G401 (cell line): ENCODE measurements around the gene CFAP99. TPM values are rescaled to one million over a fixed set of nuclear protein-coding genes. Genes with fewer than 3 reads are reported as not detected.
"Not testable (repeated sequence)": the region's sequence is repeated elsewhere in the genome, so short reads cannot be mapped to it uniquely, and the experiment has no call there.

Experiments used
- DNase-seq: peaks from one replicate; pipeline ENCODE4 v3.0.0-alpha.2; 2015; ENCODE audit warnings: low spot score
- in situ Hi-C: cut with HindIII; loops from 2 replicates; pipeline ENCODE4 v1.10.0; 2016; ENCODE audit warnings: low sequenced_read_pairs, mixed read lengths
- total RNA-seq: library from RNA; depleted of rRNA; stranded (reverse); fragments of >200 nt; shearing (Covaris generic); gene quantifications from 2 replicates; pipeline ENCODE4 v1.2.3, GENCODE V29; 2014

CFAP99 gene
- total RNA-seq, 1 experiment from 2014 or later: not detected

DNA sequence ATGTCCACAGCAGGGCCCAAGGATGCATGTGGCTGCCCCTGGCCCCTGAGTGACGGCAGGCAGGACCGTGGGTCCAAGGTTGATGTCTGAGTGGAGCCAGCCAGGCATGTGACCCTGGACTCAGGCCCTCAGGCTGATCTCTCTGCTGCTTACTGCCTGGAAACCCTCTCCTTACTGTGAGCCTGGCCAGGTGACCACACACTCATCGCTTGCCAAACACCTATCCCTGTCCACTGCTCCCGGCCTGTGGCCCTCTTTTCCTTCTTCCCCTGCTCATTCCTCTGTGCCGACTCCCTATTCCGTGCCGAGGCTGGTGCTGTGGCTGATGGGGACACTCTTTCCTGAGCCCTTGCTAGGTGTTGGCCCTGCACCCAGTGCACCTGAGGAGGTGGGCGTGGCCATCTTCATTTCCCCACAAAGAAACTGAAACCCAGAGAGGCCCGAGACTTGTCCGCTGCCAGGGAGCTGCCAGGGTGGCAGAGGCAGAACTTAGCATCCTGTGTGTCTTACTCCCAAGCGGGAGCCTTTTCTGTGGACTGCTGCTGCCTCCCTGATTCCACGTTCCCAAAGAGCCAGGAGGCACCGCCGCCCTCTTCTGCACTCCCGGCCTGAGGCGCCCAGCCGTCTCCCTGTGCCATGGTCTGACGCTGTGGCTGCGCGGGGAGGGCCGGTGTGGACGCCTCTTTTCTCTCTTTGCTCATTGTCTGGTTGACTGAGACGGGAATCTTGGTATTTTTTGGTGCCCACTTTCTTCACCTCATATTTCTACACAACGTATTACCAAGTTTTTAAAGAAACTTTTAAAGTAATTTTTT lies 38.9 kb downstream of the CFAP99 start:
- in situ Hi-C loops: loop anchor here (10.0 kb wide), 1 partner anchor 213 kb away; the partner anchor contains the start of genes HAUS3 and POLN
- DNase-seq: no peak

DNA sequence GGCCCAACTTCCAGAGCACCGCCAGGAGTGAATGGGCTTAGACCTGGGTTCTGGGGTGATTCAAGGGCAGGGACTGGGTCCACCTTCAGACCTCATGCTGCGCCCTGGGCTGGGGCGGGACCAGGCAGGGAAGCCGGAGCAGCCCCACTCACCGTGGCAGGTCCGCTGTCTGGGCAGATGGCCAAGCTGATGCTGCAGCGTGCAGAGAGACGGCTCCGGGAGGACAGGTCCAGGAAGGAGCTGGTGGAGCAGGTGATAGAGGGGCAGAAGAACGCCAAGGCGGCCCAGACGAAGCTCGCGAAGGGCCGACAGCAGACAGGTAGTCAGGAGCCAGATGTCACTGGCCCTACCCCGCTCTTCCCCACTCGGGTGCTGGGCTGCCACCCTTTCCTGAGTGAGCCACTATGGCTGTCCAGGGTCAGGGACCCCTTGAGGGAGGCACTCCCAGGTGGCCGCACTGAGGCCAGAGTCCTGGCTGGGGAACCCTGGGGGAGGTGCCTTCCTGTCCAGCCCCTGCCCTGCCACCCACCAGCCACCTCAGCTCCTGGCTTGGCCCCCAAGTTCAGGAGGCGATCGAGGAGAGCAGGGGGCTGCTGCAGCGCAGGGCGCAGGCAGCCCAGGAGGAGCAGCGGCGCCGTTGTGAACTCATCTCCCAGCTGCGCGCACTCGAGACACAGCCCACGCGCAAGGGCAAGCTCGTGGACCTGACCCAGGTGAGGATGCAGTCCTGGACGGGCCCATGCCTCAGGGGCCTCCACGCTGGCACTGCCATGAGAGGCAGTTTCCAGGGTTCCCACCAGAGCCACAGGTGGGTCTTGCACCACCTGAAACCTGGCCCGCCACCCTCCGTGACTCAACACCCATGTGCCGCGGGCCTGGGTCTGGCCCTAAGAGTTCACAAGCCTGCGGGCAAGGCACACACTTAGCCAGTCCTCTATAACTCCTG lies 40.1 kb downstream of the CFAP99 start:
- in situ Hi-C loops: loop anchor here (10.0 kb wide), 1 partner anchor 214 kb away; the partner anchor contains the start of genes HAUS3 and POLN
- no peak for DNase-seq

DNA sequence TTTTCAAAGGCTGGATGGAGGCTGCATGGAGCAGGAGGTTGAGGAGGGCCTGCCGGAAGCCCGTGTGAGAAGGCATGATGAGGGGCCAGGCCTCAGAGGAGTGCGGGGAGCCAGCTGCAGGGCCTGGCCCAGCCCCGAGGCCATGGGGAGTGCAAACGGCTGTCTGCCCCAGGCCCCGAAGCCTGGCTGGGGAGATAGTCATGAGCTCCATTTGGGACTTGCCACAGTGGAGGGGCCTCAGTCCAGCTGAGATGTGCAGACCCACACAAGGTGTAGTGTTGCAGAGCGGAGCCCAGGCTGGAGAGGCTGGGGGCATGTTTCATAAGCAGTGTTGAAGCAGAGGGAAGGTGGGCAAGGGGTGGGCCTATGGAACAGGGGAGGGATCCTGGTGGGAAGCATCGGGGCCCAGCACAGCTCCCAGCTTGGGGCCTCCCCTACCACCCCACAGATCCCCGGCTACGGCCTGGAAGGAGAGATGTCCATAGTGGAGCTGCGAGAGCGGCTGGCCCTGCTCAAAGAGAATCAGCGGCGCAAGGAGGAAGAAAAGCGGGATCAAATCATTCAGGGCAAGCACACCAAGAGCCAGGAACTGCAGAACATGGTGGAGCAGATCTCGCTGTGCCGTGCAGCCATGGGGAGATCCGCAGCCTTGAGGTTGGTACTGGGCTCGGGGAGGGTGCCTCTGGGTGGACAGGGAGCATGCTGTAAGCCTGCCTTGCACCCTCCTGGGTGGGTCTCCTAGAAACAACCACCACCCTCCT lies 41.0 kb downstream of the CFAP99 start:
- DNase-seq: no peak
- in situ Hi-C loops: loop anchor here (10.0 kb wide), 1 partner anchor 215 kb away; the partner anchor contains the start of genes HAUS3 and POLN

DNA sequence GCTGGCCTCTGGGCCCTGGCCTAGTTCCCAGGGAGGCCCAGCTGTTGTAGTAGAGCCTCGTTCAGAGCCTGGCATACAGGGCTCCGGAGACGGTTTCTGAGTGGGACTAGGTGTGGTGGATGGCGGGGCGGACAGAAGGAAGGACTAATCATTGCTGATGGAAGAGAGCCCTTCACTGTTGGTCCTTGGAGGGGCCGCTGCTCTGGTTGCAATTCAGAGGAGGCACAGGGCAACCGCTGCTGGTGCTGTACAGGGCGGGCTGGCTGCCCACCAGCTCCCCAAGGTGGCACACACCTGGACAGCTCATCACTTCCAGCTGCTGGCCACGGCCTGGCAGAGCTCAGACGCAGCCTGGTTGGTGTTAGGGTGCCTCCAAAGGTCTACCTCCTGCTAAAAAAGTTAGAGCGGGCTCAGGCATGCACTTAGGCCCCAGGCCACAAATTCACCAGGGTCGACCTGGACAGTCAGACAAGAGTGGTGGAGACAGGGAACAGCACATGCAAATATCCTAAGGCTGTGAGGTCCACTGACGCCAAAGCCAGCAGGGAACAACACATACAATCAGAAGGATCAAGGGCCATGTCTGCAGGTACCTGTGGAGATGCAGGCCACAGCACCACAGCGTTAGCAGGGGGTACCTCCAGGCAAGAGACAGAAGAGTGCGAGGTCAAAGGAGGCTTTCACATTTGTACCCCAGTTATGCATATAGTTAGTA lies 42.6 kb downstream of the CFAP99 start:
- in situ Hi-C loops: no loop called here
- DNase-seq: no peak

GRCh38 chr4:2462218-2462991 lies 43.6 kb downstream of the CFAP99 start:
- peak; percentile 74 for DNase-seq
- in situ Hi-C loops: no loop called here

GRCh38 chr4:2462992-2463762 lies 44.4 kb downstream of the CFAP99 start:
- peak; percentile 17 for DNase-seq
- in situ Hi-C loops: no loop called here

DNA sequence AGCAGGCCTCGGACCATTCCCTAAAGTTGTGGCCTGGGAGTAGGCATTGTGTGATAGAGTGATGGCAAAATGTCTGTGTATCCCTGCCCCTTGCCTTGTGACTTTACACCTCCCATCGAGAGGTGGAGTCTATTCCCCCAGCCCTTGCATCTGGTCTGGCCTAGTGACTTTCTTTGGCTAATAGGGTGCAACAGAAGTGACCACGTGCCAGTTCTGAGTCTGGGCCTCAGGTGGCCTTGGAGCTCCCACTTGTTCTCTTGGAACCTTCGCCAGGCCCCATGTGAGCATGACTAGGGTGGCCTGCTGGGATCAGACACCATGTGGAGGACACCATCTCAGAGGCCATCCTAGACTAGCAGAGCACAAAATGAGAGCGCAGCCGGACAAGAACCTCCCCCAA lies 46.3 kb downstream of the CFAP99 start:
- in situ Hi-C loops: no loop called here

GRCh38 chr4:2465544-2465943 lies 46.8 kb downstream of the CFAP99 start:
- in situ Hi-C loops, DNase-seq: not testable (repeated sequence)

More for the DNA sequence above, 46.3 kb downstream of the CFAP99 start:
- no peak for DNase-seq

DNA sequence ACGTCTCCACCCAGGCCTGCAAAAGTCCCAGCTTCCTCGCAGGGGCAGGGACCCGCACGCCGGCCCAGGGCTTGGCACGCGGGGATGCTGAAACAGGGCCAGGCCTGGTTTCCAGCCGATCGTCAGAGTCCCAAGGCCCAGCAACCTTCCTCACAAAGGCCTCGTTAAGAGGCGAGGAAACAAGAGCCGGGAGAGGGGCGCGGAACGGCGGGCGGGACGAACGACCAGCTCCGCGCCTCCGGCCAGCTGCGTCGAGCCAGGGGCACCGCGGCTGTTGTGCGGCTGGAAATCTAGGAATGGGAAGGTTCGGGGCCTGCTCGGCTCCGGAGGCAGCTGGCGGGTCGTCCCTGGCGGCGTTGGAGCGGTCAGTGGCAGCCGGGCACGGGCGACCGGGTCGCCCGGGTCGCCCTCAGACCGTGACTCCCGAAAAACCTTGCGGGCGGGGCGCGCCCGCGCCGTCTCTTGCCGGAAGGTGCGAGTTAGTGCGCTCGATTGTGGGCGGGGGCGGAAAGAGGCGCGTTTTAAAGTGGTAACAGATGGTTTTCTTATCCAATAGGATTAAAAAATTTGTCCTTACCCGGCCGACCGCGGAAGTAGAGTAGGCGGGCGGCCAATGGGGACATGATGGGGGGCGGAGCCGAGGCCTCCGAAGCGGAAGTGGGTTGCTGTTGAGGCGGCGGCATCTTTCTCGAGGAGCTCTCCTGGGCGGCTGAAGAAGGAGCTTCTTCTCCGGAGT lies 49.9 kb downstream of the CFAP99 start, which contains the start of gene RNF4:
TSS of gene RNF4 (plus strand) at position 651 of the 736 bp plus-strand sequence. CDS start 21,388 bp downstream, outside the sequence.
- DNase-seq: peak; percentile 98
- in situ Hi-C loops: no loop called here

DNA sequence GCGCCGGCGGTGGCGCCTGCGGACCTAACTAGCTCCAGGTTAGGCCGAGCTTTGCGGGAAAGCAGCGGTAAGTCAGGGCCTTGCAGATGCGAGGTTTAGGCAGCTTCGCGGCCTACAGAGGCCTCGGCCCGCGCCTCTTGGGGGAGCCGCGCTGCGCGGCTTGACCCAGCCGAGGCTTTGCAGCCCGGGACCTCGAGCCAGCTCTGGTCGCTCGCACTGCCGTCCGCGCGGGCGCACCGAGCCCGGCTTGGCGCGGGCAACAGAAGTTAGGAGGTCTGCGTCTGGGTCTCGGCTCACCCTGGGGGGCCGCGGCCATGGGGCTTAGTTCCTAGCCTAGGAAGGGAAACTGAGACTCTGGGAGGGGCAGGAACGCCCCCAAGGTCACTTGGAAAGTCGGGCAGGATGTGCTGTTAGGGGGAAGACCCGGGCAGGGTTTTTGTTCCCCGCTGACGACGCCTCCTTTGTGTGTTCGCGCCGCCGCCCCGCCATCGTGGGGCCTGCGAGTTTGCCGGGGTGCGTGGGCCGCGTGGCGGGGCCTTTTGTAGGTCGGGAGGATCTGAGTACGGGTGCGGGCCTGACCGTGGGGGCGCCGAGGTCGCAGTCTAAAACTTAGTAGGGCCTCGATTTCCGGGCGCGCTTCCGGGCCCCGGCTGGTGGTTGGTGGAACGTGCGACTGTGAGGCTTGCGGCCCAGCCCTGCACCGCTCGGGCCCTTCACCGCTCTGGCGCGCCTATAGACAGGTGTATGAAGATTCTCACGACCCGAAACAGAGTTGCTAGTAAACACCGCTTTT lies 50.6 kb downstream of the CFAP99 start:
- DNase-seq: peak; percentile 16
- in situ Hi-C loops: no loop called here

- in situ Hi-C loops: no loop called here
- DNase-seq: no peak
These were observed 52.0 kb downstream of the CFAP99 start for GRCh38 chr4:2470791-2471190.

DNA sequence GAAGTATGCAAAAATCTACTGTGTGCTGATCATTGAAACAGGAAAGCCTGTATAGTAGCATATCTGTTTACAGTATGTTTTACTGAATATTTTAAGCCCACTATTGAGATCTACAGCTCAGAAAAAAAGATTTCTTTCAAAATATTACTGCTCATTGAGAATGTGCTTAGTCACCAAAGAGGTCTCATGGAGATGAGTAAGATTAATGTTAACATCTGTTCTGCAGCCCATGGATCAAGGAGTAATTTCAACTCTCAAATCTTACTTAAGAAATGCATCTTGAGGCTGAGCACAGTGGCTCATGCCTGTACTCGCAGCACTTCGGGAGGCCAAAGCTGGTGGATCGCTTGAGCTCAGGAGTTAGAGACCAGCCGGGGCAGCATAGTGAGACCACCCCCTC lies 53.4 kb downstream of the CFAP99 start:
- no peak for DNase-seq
- in situ Hi-C loops: no loop called here

- in situ Hi-C loops: no loop called here
These were observed 59.5 kb downstream of the CFAP99 start for GRCh38 chr4:2478229-2478628.

DNA sequence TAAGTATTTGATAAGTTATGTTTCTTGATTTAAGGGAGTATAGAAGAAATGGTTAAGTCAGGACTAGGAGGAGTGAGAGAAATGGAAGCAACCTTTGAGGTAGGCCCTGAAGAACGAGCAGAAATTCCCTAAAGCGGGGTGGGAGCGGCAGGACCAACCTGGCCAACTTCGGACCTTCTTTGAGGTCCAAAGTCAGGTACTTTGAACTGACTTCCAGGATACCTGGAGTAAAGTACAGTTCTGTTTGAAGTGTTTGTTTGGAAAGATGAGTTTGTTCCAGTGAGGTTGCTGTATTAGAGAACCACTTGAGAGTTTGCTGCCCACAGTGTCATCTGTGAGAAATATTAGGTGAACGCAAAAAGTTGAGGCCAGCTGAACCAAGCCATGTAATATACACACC lies 61.9 kb downstream of the CFAP99 start:
- DNase-seq: no peak
- in situ Hi-C loops: no loop called here

More at GRCh38 chr4:2478229-2478628, 59.5 kb downstream of the CFAP99 start:
- no peak for DNase-seq

DNA sequence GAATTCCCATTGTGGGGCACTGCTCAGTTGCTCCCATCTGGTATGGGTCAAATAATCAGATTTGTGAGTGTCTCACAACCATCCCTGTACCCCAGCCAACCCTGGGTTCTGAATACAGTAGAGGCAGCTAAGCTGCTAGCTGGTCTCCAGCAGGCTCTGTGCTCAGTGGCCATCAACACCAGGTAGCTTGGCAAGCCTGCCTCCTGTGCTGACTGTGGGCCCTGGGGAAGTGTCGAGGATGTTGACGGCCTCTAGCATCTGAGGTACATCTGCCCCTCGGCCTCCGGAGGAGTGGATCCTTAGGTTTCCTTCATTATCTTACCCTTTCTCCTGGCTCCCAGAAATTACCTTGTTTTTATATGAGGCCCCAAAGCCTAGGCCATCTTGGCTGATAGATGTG lies 63.4 kb downstream of the CFAP99 start:
- in situ Hi-C loops: no loop called here
- DNase-seq: peak; percentile 34

DNA sequence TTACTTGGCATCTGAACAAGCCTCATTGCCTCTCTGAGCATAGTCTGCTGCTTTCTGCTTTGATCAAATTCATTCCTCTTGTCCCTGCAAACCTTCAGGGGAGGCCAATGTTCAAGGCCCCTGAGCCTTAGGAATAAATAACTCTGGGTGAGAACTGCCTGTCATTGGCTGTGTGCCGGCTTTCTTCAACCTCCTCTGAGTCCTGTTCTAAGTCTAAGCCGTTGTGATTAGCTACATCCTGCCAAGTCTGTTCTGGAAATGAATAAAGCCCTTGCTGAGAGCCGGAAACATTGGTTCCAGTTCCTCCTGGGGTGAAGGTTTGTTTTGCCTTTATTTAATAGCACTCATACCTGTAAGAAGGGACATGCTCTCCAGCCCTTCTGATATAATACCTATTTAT lies 63.9 kb downstream of the CFAP99 start:
- in situ Hi-C loops: no loop called here
- DNase-seq: peak; percentile 86
